H1 (cell line): ENCODE results near the gene PAWR. TPM values are rescaled to one million over a fixed set of nuclear protein-coding genes. Genes with fewer than 3 reads are reported as not detected.

ENCODE experiments used
- CTCF ChIA-PET: fragments of 300-600 bp; sonication (Branson Sonifier 250); formaldehyde crosslinking; loops from one replicate; lab custom pipeline; 2021; ENCODE audit not compliant: partially characterized antibody; lab: Charles Lee
- POLR2A ChIA-PET: fragments of 300-600 bp; sonication (Branson Sonifier 250); formaldehyde crosslinking; loops from one replicate; lab custom pipeline; 2021; ENCODE audit warnings: inconsistent platforms; ENCODE audit not compliant: partially characterized antibody; lab: Charles Lee
- DNase-seq, 2 experiments: peaks; one replicate each; pipeline versions ENCODE4 v3.0.0 to v3.0.0-alpha.2; 2010 to 2022; ENCODE audit warnings: low spot score in 2 of 2, low read depth in 1 of 2, mixed read lengths in 1 of 2
- FAIRE-seq: peaks from 2 replicates; lab custom pipeline; 2011; peaks lifted over from hg19 to GRCh38; lab: Jason Lieb, UNC
- H2AFZ ChIP-seq: 2 replicates; pipeline ENCODE4 v1.8.1; 2012; ENCODE audit warnings: low read length, inconsistent platforms
- H2AK5ac ChIP-seq: 2 replicates; pipeline ENCODE4 v1.6.1; 2013; ENCODE audit warnings: low read depth, low read length
- H2BK120ac ChIP-seq: replicated peaks from 2 replicates; pipeline ENCODE3; 2013; ENCODE audit warnings: low read depth, low read length, inconsistent platforms
- H2BK12ac ChIP-seq: 2 replicates; pipeline ENCODE4 v1.6.1; 2013; ENCODE audit warnings: low read depth, low read length
- H2BK15ac ChIP-seq: 2 replicates; pipeline ENCODE4 v1.6.1; 2013; ENCODE audit warnings: low read length
- H2BK20ac ChIP-seq: 2 replicates; pipeline ENCODE4 v1.6.1; 2013; ENCODE audit warnings: low read length
- H2BK5ac ChIP-seq: 2 replicates; pipeline ENCODE4 v1.6.1; 2013; ENCODE audit warnings: low read depth, low read length
- H3K14ac ChIP-seq: 2 replicates; pipeline ENCODE4 v1.6.1; 2013; ENCODE audit warnings: inconsistent platforms; ENCODE audit not compliant: insufficient read length
- H3K18ac ChIP-seq: 2 replicates; pipeline ENCODE4 v1.6.1; 2013; ENCODE audit warnings: low read length; ENCODE audit errors: extremely low read depth
- H3K23ac ChIP-seq: 2 replicates; pipeline ENCODE4 v1.6.1; 2013; ENCODE audit warnings: inconsistent platforms; ENCODE audit not compliant: insufficient read length
- H3K23me2 ChIP-seq: 2 replicates; pipeline ENCODE4 v1.6.1; 2013; ENCODE audit warnings: low read depth, low read length
- H3K27ac ChIP-seq: 2 replicates; pipeline ENCODE4 v1.6.1; 2011; ENCODE audit warnings: low read depth, low read length, inconsistent platforms
- H3K27me3 ChIP-seq, 4 experiments: replicated peaks in 1 of 4; 1 replicate in 1 of 4; 2 replicates in 3 of 4; pipeline versions ENCODE4 v1.6.1 to v1.8.1; 2011 to 2013; ENCODE audit warnings: low read length in 3 of 4, mild to moderate bottlenecking in 3 of 4, inconsistent platforms in 2 of 4, mixed read lengths in 2 of 4, moderate library complexity in 1 of 4; ENCODE audit not compliant: control insufficient read depth in 3 of 4, insufficient read depth in 3 of 4; ENCODE audit errors: extremely low read depth in 1 of 4
- H3K36me3 ChIP-seq, 4 experiments: 2 replicates each; pipeline versions ENCODE4 v1.6.1 to v1.8.1; 2011 to 2013; ENCODE audit warnings: mild to moderate bottlenecking in 4 of 4, low read length in 3 of 4, moderate library complexity in 2 of 4, control low read depth in 1 of 4, inconsistent platforms in 1 of 4; ENCODE audit not compliant: insufficient read depth in 4 of 4, control insufficient read depth in 2 of 4
- H3K4ac ChIP-seq: replicated peaks from 2 replicates; pipeline ENCODE3; 2013; ENCODE audit warnings: low read length, low read depth, mixed read lengths, inconsistent platforms; ENCODE audit not compliant: insufficient read length
- H3K4me1 ChIP-seq, 4 experiments: replicated peaks in 1 of 4; 1 replicate in 1 of 4; 2 replicates in 3 of 4; pipeline versions ENCODE4 v1.6.1 to v1.8.1; 2011 to 2013; ENCODE audit warnings: low read length in 3 of 4, inconsistent platforms in 2 of 4, mixed read lengths in 1 of 4; ENCODE audit not compliant: insufficient read depth in 4 of 4, control insufficient read depth in 3 of 4
- H3K4me2 ChIP-seq, 2 experiments: 2 replicates each; pipeline versions ENCODE4 v1.6.1 to v1.8.1; 2011 to 2013; ENCODE audit warnings: low read depth in 2 of 2, low read length in 2 of 2, control low read depth in 1 of 2, inconsistent platforms in 1 of 2, mild to moderate bottlenecking in 1 of 2; ENCODE audit not compliant: insufficient read depth in 1 of 2
- H3K4me3 ChIP-seq, 4 experiments: fragments of 200-600, 300-600 bp in 1 of 4; sonication (generic), shearing (Covaris generic), sonication (Bioruptor Twin) in 1 of 4; 2 replicates each; pipeline versions ENCODE4 v1.5.1 to v1.8.1; 2011 to 2016; ENCODE audit warnings: low read length in 4 of 4, low read depth in 3 of 4, control low read depth in 2 of 4, inconsistent platforms in 2 of 4, mild to moderate bottlenecking in 2 of 4, mixed read lengths in 1 of 4, moderate library complexity in 1 of 4; ENCODE audit not compliant: insufficient read depth in 2 of 4; ENCODE audit errors: extremely low read depth in 1 of 4
- H3K56ac ChIP-seq: replicated peaks from 2 replicates; pipeline ENCODE3; 2013; ENCODE audit warnings: low read depth, mild to moderate bottlenecking, mixed read lengths, low read length, inconsistent platforms; ENCODE audit not compliant: insufficient read length
- H3K79me1 ChIP-seq: 2 replicates; pipeline ENCODE4 v1.6.1; 2013; ENCODE audit warnings: low read depth, low read length, control low read depth
- H3K79me2 ChIP-seq, 2 experiments: 2 replicates each; pipeline versions ENCODE4 v1.6.1 to v1.8.1; 2012 to 2013; ENCODE audit warnings: low read length in 2 of 2, mild to moderate bottlenecking in 2 of 2, inconsistent platforms in 1 of 2; ENCODE audit not compliant: insufficient read depth in 2 of 2, control insufficient read depth in 1 of 2
- H3K9ac ChIP-seq, 4 experiments: replicated peaks in 1 of 4; 1 replicate in 1 of 4; 2 replicates in 3 of 4; pipeline versions ENCODE4 v1.6.1 to v1.8.1; 2011 to 2013; ENCODE audit warnings: low read depth in 3 of 4, low read length in 3 of 4, control low read depth in 2 of 4, mild to moderate bottlenecking in 2 of 4, moderate library complexity in 2 of 4, inconsistent platforms in 1 of 4; ENCODE audit errors: extremely low read depth in 1 of 4
- H3K9me3 ChIP-seq, 2 experiments: 2 replicates each; pipeline versions ENCODE4 v1.6.1 to v1.8.1; 2012 to 2013; ENCODE audit warnings: mild to moderate bottlenecking in 2 of 2, moderate library complexity in 2 of 2, control low read depth in 1 of 2, inconsistent platforms in 1 of 2, low read depth in 1 of 2, low read length in 1 of 2, mixed read lengths in 1 of 2; ENCODE audit not compliant: insufficient read depth in 2 of 2
- H4K20me1 ChIP-seq, 2 experiments: replicated peaks in 1 of 2; 2 replicates each; pipeline versions ENCODE3 to v1.8.1; 2011 to 2013; ENCODE audit warnings: inconsistent platforms in 2 of 2, low read length in 2 of 2, mild to moderate bottlenecking in 1 of 2; ENCODE audit not compliant: insufficient read depth in 2 of 2, control insufficient read depth in 1 of 2
- H4K5ac ChIP-seq: 2 replicates; pipeline ENCODE4 v1.6.1; 2013; ENCODE audit warnings: low read length, low read depth, mixed read lengths, inconsistent platforms; ENCODE audit not compliant: insufficient read length
- H4K8ac ChIP-seq: 2 replicates; pipeline ENCODE4 v1.8.0; 2013; ENCODE audit warnings: mild to moderate bottlenecking, moderate library complexity, low read length, inconsistent platforms; ENCODE audit not compliant: insufficient read depth; ENCODE audit errors: extremely low read depth
- H4K91ac ChIP-seq: replicated peaks from 2 replicates; pipeline ENCODE3; 2013; ENCODE audit warnings: low read length, mixed read lengths, inconsistent platforms; ENCODE audit not compliant: insufficient read length
- SIN3A ChIP-seq, 2 experiments: IDR thresholded peaks in 1 of 2; conservative IDR thresholded peaks in 1 of 2; 2 replicates each; pipeline ENCODE4 v1.6.1; 2011 to 2012; ENCODE audit warnings: low read length in 2 of 2, improper control_type of control experiment in 1 of 2, low read depth in 1 of 2, mild to moderate bottlenecking in 1 of 2
- WGBS, 2 experiments: shearing (Covaris generic) in 1 of 2; methylation state at CpG; one replicate each; pipeline versions ENCODE4 v1.1.6 to v1.1.7; 2013 to 2015; ENCODE audit warnings: low lambda C conversion rate in 2 of 2, mixed read lengths in 2 of 2, inconsistent platforms in 1 of 2, low coverage in 1 of 2, missing lambda C conversion rate in 1 of 2; ENCODE audit not compliant: insufficient replicate concordance in 2 of 2, insufficient coverage in 1 of 2, insufficient read length in 1 of 2; ENCODE audit errors: extremely low coverage in 1 of 2, missing lambda C conversion rate in 1 of 2; 5-methylcytosine and 5-hydroxymethylcytosine counted together
- polyA plus RNA-seq, 7 experiments: library from polyadenylated mRNA; depleted of rRNA in 3 of 7; stranded (reverse) in 5 of 7; unstranded in 2 of 7; fragments of >200 nt in 5 of 7; fragments of 200-250 nt in 2 of 7; gene quantifications; 1 replicate in 5 of 7; 2 replicates in 1 of 7; 4 replicates in 1 of 7; pipeline versions ENCODE4 v1.2.1 to v1.2.3, GENCODE V29; 2011 to 2013; ENCODE audit warnings: missing spikeins in 2 of 7, mixed read lengths in 2 of 7
- total RNA-seq: library from RNA; stranded (reverse); fragmentation: NEBNext Ultra II Directional; extraction: Animal tissue kit (Norgen Biotek cat#: 25700); gene quantifications from 2 replicates; pipeline ENCODE4 v1.2.1, GENCODE V29; 2021

Gene PAWR
- total and polyA plus RNA-seq, 2 of the 8 experiments (the other 6 are each of a cell fraction or from before 2014, with no cell fraction given): 28.3 to 327 TPM

DNA sequence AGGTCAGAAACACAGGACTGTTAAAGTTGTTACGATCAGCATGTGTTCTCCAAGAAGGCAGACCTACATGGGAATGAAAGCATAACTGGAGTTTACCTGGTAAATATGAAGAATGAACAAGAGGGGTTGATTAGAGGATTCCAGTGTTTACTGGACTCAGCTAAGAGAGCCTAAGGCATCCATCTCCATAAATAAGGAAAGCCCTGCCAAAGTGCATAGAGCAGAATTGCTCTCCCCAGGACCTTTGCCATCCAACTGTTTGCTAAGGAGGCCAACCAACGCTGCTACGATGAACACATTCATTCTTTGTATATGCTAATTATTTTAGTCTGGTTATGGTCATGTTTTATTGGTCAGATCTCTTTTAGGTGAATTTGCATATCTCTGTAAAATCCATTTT lies 17.1 kb upstream of the PAWR start:
- ChIA-PET POLR2A (interaction anchor here (0.6 to 0.8 kb wide), 2 partner anchors 35 to 161 kb away, joined by 3 read pairs; no protein-coding TSS in a partner anchor), CTCF (no interaction called here)
- H2BK20ac ChIP-seq: no peak overlapping the region
- H3K27ac ChIP-seq: no peak overlapping the region
- no peaks in the 10 kb centered on the region for H3K27me3 ChIP-seq
- no peaks in the 10 kb centered on the region; a peak in 1 of 4 replicates for H3K9me3 ChIP-seq
- no peak overlapping the region for H2BK15ac ChIP-seq
- no peak overlapping the region for H4K5ac ChIP-seq
- no peak overlapping the region for H3K56ac ChIP-seq
- H3K4me2 ChIP-seq: no peak overlapping the region
- no peak overlapping the region for H3K9ac ChIP-seq
- H3K23me2 ChIP-seq: no peaks in the 10 kb centered on the region
- no peaks in the 10 kb centered on the region for H3K79me1 ChIP-seq
- no peaks in the 10 kb centered on the region for H4K20me1 ChIP-seq
- H2BK5ac ChIP-seq: no peak overlapping the region
- H2BK120ac ChIP-seq: no peak overlapping the region
- H3K23ac ChIP-seq: no peak overlapping the region
- H2BK12ac ChIP-seq: no peak overlapping the region
- WGBS, 2 experiments: 99% methylated on average over 3 of the region's 3 CpGs; no CpG with 5 or more reads in 1 of the 2 experiments
- H4K91ac ChIP-seq: no peak overlapping the region
- no peaks in the 10 kb centered on the region; a peak in 2 of 7 replicates for H3K4me1 ChIP-seq
- H4K8ac ChIP-seq: no peak overlapping the region
- no peak overlapping the region for H2AFZ ChIP-seq
- no peak overlapping the region for H3K4ac ChIP-seq
- no peak overlapping the region for H3K4me3 ChIP-seq
- no peaks in the 10 kb centered on the region for H3K79me2 ChIP-seq
- H3K18ac ChIP-seq: no peak overlapping the region; the same call in 1 of the 2 replicates
- no peak for TF ChIP-seq SIN3A (conservative IDR thresholded peaks at IDR 0.05 in 1 of 2, IDR thresholded peaks at IDR 0.05 in 1 of 2; ENCODE audit: low read depth in 1 of 2, low read length in 2 of 2)
- FAIRE-seq: no peak
- no peak overlapping the region for H2AK5ac ChIP-seq
- no peaks in the 10 kb centered on the region for H3K36me3 ChIP-seq
- DNase-seq: no peak
- H3K14ac ChIP-seq: no peak overlapping the region
